ENCODE results near the gene FOXK2. TPM values are rescaled to one million over a fixed set of nuclear protein-coding genes. Genes with fewer than 3 reads are reported as not detected.
"Not testable (repeated sequence)": the region's sequence is repeated elsewhere in the genome, so short reads cannot be mapped to it uniquely, and the experiment has no call there.

Gene FOXK2
- total RNA-seq, 1 donor from 2014 or later: 70.6 TPM

GRCh38 chr17:82528484-82529265, 9.1 kb downstream of the FOXK2 start:
- intact Hi-C loops (cut with micrococcal nuclease): no loop called here

GRCh38 chr17:82529914-82530300, 10.4 kb downstream of the FOXK2 start:
- intact Hi-C loops (cut with micrococcal nuclease): no loop called here

GRCh38 chr17:82531431-82531881, 11.9 kb downstream of the FOXK2 start:
- intact Hi-C loops (cut with micrococcal nuclease): no loop called here

GRCh38 chr17:82534401-82534812, 14.9 kb downstream of the FOXK2 start:
- intact Hi-C loops (cut with micrococcal nuclease): no loop called here

DNA sequence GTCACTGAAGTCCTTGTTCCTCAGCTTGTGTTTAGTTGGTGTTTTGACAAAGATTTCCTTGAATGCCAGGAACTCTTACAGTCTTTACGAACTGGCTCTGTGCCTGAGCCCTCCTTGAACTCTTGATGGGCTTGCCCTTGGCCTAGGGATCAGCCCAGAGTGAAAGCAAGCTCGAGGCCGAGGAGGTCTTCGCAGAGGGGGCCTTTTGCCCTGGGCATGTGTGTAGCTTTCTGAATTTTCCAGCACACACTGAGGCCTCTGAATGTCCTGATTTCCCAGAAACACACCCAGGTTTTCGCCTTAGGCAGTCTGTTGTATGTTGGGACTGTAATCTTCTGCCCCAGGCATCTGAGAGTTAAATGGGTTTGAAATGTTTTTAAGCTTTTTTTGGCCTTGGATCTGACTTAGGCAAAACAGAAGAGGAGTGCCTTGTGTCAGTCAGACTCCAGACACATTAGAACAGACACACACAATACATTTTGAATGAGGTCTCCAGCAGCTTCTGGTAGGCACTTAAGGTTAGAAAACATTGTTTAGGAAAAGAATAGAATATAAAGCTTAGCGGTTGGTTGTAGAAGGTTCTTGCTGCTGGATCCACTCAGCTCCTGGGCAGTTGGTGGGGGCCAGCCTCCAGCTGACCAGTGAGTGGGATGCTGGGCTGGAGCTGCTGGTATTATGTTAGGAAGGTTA, 17.1 kb downstream of the FOXK2 start:
- intact Hi-C loops (cut with micrococcal nuclease): no loop called here

- intact Hi-C loops (cut with micrococcal nuclease): not testable (repeated sequence)
Measured at GRCh38 chr17:82537228-82537627, 17.7 kb downstream of the FOXK2 start.

GRCh38 chr17:82539076-82539475, 19.5 kb downstream of the FOXK2 start:
- intact Hi-C loops (cut with micrococcal nuclease): not testable (repeated sequence)

DNA sequence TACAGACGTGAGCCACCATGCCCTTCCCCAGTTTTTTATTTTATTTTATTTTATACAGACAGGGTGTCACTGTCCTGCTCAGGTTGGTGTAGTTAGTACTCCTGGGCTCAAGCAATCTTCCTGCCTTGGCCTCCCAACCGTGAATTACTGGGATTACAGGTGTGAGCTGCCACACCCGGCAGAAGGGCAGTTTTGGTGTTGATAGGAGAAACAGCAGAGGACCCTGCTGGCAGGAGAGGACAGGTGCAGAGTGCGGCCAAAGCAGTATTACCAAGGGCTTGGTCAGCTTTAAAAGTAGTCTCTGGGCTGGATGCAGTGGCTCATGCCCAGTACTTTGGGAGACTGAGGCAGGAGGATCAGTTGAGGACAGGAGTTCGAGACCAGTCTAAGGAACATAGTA, 22.9 kb downstream of the FOXK2 start:
- intact Hi-C loops (cut with micrococcal nuclease): no loop called here

DNA sequence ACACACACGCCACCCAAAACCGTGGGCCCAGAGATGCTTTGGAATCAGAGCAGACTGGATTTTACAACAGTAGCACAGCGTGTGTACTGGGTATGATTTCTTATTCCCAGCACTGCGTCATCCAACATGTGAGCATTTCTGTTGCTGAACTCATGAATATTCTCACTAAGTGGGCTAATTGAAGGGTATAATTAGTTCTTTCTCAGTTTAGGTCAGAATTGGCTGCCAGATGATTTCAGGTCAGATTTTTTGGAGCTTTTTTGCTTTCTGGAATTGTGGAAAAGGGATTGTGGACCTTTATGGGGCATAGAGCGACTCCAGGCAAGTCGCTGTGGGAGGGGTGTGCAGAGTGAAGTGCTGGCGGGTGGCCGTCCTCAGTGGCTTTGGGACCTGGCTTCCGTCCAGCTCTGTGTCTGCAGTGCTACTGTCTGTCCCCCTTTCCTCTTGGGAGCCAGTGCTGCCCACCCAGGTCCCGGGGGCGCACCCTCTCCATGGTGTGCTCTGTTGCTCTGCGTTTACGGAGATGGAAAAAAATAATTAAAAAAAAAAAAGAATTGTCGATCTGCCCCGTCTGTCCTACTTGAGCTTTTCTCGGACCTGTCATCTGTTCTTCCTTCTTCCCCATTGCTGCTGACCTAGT, 25.0 kb downstream of the FOXK2 start:
- intact Hi-C loops (cut with micrococcal nuclease): no loop called here

- intact Hi-C loops (cut with micrococcal nuclease): no loop called here
Measured at GRCh38 chr17:82545071-82545462, 25.5 kb downstream of the FOXK2 start.

GRCh38 chr17:82547981-82548380, 28.4 kb downstream of the FOXK2 start:
- intact Hi-C loops (cut with micrococcal nuclease): no loop called here

DNA sequence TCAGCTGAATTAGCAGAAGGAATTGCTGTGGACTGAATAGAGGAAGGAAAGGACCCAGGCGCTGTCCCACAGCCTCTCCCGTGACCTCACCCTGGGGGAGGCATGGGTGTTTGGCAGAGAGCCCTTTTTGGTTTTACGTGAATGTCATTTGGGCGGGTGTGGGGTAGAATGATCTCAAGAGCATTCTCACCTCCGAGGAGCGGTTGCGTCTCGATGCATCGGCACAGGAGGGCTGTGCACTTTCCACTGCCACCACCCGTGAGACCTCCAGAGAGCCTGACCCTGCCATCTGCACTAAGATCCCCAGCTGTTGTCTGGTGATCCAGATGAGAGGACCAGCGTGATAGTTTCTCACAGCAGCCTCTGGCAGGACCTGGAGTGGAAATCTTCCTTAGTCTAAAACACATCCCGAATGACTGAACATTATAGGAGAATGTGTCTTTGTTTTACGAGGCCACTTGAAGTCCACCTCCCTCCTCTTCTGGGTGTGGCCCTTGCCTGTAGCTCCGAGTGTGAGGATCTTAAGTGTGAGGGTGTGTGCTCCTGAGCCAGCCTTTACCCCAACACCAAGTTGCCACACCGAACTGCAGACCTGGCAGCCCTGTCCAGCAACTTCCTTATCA, 29.3 kb downstream of the FOXK2 start:
- intact Hi-C loops (cut with micrococcal nuclease): no loop called here

GRCh38 chr17:82551779-82552457, 32.4 kb downstream of the FOXK2 start:
- intact Hi-C loops (cut with micrococcal nuclease): loop anchor here (1.0 to 2.0 kb wide), 3 partner anchors 31 to 101 kb away; partner anchors contain the start of gene CYBC1

DNA sequence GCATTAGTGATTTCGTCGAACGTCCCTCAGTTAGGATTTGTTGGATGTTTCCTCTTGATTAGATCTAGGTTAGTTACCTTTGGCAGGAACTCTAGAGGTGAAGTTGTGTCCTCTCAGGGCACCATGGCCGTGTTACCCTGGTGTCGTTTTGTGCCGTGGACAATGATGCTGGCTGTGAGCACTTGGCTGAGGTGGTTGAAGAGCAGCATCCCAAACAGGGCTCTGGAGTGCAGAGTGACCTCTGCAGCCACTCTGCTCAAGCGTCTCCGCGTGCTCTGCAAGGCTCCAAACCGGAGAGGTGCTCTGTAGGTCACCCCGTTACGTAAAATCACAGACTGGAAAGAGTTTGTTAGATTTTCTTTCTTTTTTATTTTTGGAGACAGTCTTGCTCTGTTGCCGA, 33.0 kb downstream of the FOXK2 start:
- intact Hi-C loops (cut with micrococcal nuclease): loop anchor here (1.0 kb wide), 1 partner anchor 58 kb away; no protein-coding TSS in a partner anchor

DNA sequence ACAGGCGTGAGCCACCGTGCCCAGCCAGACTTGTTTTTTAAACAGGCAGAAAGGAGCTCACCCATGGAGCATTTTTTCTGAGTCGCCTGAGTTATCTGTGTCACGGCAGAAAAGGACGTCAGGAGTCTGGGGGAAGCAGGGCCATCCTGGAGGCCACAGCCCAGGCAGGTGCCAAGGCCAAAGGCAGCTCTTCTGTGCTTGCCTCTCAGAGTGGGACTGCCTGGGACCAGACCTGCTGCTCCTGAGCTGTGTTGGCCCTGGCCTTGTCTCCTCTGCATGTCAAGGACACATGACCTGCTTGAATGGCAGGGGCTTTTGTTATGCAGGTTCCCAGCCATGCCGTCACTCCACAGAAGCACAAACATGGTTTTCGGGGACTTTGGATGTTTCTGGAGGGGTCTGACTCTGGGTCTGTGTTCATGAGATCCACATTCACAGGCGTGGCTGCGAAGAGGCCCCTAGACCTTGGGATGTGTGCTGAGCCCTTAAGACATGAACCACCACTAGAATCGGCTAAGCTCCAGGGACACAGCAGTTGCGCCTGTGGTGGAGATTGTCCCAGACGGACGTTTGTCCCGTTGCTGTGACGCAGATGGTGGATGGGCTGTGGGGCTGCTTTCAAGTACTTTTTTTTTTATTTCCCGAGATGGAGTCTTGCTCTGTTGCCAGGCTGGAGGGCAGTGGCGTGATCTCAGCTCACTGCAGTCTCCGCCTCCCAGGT, 33.8 kb downstream of the FOXK2 start:
- intact Hi-C loops (cut with micrococcal nuclease): no loop called here

GRCh38 chr17:82557510-82557909, 38.0 kb downstream of the FOXK2 start:
- intact Hi-C loops (cut with micrococcal nuclease): not testable (repeated sequence)

DNA sequence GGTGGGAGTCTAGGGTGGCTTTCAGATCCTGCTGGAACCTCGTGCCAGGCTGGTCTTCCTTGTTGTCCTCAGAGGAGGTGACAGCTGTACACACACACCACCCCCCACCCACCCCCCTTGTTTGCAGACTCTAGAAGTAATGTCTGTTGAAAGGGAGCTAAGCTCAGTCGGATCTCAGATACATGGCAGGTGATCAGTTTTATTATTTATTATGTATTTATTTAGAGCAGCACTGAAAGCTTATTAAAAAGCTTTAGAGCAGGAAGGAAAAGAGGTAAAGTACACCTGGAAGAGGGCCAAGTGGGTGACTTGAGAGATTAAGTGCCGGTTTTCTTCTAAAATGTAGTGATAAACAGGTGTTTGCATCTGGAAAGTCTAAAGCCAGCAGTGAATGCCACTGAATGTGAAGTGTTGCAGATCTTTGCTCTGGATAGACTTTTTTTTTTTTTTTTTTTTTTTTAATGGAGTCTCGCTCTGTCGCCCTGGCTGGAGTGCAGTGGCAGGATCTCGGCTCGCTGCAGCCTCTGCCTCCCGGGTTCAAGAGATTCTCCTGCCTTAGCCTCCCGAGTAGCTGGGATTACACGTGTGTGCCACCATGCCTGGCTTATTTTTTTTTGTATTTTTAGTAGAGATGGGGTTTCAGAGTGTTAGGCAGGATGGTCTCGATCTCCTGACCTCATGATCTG, 40.2 kb downstream of the FOXK2 start:
- intact Hi-C loops (cut with micrococcal nuclease): no loop called here

DNA sequence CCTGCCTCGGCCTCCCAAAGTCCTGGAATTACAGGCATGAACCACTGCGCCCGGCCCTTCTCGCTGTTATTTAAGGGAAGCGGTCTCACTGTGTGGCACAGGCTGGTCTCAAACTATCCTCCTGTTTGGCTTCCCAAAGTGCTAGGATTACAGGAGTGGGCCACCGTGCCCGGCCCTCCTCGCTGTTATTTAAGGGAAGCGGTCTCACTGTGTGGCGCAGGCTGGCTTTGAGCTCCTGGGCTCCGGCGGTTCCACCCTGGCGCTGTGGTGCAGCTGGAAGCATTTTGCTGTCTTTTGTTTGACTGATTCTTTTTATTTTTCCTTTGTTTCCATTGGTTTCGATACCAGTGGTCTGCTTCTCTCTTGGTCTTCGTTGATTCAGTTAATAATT, 40.7 kb downstream of the FOXK2 start:
- intact Hi-C loops (cut with micrococcal nuclease): no loop called here

- intact Hi-C loops (cut with micrococcal nuclease): no loop called here
Measured at GRCh38 chr17:82560802-82561428, 41.4 kb downstream of the FOXK2 start.
